Measurements from ENCODE around the gene GNAI3.

DNA sequence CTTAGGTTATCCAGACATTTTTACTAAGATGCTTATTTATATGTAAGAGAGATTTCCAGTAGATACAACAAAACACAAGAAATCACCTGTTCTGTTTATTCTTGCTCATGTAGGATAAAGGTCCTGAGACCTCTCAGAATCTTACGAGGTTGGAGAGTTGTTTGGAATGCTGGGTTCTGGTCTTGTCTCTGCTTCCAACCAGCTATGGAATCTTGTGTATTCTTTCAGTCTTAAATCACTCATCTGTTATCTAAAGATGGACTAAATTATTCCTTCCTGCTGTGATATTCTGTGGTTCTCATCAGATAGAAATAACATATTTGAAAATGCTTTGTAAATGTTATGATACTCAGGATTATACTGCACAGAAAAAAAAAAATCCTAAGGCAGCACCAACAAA lies 49.7 kb downstream of the GNAI3 start:
- TF ChIP-seq POLR2A (IDR thresholded peaks at IDR 0.05), result no peak
- no peak for TF ChIP-seq CTCF (IDR thresholded peaks at IDR 0.05)
